SU-DHL-6 (cell line): ENCODE results near the gene NANOGP8.

Experiments
- H2AFZ ChIP-seq: fragments of 200-600 bp; sonication (generic); 2 replicates; pipeline ENCODE4 v1.6.1; 2014; ENCODE audit warnings: low read depth, mild to moderate bottlenecking, moderate library complexity, mixed read lengths, antibody characterized with exemption, low read length; ENCODE audit not compliant: severe bottlenecking
- H3F3A ChIP-seq: fragments of 200-600 bp; shearing (Covaris generic); 2 replicates; pipeline ENCODE4 v1.6.0; 2016; ENCODE audit warnings: antibody characterized with exemption, mild to moderate bottlenecking; ENCODE audit not compliant: insufficient read depth
- H3K27ac ChIP-seq: fragments of 200-600 bp; sonication (generic); 2 replicates; pipeline ENCODE4 v1.5.1; 2016; ENCODE audit warnings: low read depth, mild to moderate bottlenecking, low read length, moderate library complexity, mixed read lengths
- H3K27me3 ChIP-seq: fragments of 200-600 bp; sonication (generic), shearing (Covaris generic); 2 replicates; pipeline ENCODE4 v1.6.0; 2014; ENCODE audit warnings: mild to moderate bottlenecking, low read length
- H3K36me3 ChIP-seq: fragments of 200-600 bp; sonication (generic); 2 replicates; pipeline ENCODE4 v1.6.1; 2014; ENCODE audit warnings: mild to moderate bottlenecking, low read length, mixed read lengths
- H3K4me2 ChIP-seq: fragments of 300-600, 200-600 bp; shearing (Covaris generic), sonication (generic); 2 replicates; pipeline ENCODE4 v1.6.0; 2014; ENCODE audit warnings: low read length, low read depth, mild to moderate bottlenecking; ENCODE audit not compliant: poor library complexity, severe bottlenecking
- H3K4me3 ChIP-seq: fragments of 200-600 bp; sonication (generic); 2 replicates; pipeline ENCODE4 v1.5.1; 2014; ENCODE audit warnings: antibody characterized with exemption, low read length, mild to moderate bottlenecking, mixed read lengths; ENCODE audit not compliant: insufficient read depth, poor library complexity, severe bottlenecking
- H3K79me2 ChIP-seq: fragments of 200-600 bp; sonication (generic); 2 replicates; pipeline ENCODE4 v1.6.1; 2014; ENCODE audit warnings: mild to moderate bottlenecking, low read length, moderate library complexity; ENCODE audit not compliant: insufficient read depth
- H3K9ac ChIP-seq: fragments of 200-600 bp; sonication (generic); 2 replicates; pipeline ENCODE4 v1.7.0; 2014; ENCODE audit warnings: mild to moderate bottlenecking, low read length
- H3K9me2 ChIP-seq: fragments of 200-600 bp; sonication (generic); replicated peaks from 2 replicates; pipeline ENCODE4 v1.6.1; 2014; ENCODE audit warnings: low read length; ENCODE audit not compliant: insufficient read depth
- H3K9me3 ChIP-seq: fragments of 200-600 bp; sonication (generic); 2 replicates; pipeline ENCODE4 v1.6.1; 2014; ENCODE audit warnings: low read length, mixed read lengths; ENCODE audit not compliant: insufficient read depth
- H4K20me1 ChIP-seq: fragments of 200-600 bp; sonication (generic); 2 replicates; pipeline ENCODE4 v1.6.1; 2014; ENCODE audit warnings: low read depth, mild to moderate bottlenecking, antibody characterized with exemption, low read length, moderate library complexity, mixed read lengths
- EZH2phosphoT487 ChIP-seq: fragments of 200-600 bp; sonication (generic), shearing (Covaris generic); conservative IDR thresholded peaks from 2 replicates; pipeline ENCODE4 v1.6.1; 2018; ENCODE audit warnings: mild to moderate bottlenecking, antibody characterized with exemption, low read length, moderate library complexity, mixed read lengths
- TF ChIP-seq, protein P1 (sequence below): fragments of 200-600 bp; sonication (generic); IDR thresholded peaks from one replicate; pipeline ENCODE4 v1.5.1; 2017; ENCODE audit warnings: antibody characterized with exemption, mild to moderate bottlenecking, low read length, moderate library complexity; ENCODE audit not compliant: insufficient read depth, poor library complexity, severe bottlenecking

The NANOGP8 gene

DNA sequence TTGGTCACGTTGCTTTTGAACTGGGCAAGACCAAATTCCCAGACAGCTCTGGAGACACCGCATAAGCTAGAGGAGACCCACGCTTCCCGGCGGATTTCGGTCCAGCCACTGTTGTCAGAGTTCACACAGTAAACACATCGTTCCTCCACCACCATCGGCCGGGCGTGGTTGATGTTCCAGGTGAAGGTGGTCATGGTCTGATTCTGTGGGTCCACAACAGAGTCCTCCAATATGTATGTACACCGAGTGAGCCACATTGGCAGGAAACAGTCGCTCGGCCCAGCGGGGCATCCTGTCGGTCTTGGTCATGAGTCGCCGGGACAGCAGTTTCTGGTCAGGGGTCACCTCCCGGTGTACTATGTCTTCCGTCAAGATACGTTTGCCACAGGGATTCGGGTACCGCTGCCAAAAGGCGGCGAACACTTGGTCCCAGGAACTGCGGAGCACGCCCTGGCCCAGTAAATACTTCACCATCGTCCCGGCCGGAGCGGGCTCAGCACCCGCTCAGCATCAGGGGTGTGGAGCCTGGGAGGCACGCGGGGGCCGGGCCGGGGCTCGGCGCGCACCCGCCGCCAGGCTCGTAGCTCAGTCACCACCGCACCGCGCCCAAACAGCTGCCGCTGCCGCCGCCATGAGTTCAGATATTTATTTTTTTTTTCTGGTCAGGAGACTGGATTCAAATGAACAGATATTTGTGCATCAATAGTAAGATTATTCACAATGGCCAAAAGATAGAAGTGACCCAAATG, 36.7 kb upstream of the NANOGP8 start:
- Histone ChIP-seq H3K36me3 (no peaks in the 10 kb centered on the region), H3K4me2 (no peak overlapping the region), H3K9me3 (no peaks in the 10 kb centered on the region), H3K9ac (no peak overlapping the region), H3K9me2 (no peaks in the 10 kb centered on the region), H3F3A (no peaks in the 10 kb centered on the region), H4K20me1 (no peaks in the 10 kb centered on the region), H2AFZ (no peak overlapping the region), H3K27ac (no peak overlapping the region), H3K79me2 (no peaks in the 10 kb centered on the region), H3K4me3 (no peak overlapping the region), H3K27me3 (no peaks in the 10 kb centered on the region)
- TF ChIP-seq EZH2phosphoT487, result no peak
- TF ChIP-seq, protein P1, sequence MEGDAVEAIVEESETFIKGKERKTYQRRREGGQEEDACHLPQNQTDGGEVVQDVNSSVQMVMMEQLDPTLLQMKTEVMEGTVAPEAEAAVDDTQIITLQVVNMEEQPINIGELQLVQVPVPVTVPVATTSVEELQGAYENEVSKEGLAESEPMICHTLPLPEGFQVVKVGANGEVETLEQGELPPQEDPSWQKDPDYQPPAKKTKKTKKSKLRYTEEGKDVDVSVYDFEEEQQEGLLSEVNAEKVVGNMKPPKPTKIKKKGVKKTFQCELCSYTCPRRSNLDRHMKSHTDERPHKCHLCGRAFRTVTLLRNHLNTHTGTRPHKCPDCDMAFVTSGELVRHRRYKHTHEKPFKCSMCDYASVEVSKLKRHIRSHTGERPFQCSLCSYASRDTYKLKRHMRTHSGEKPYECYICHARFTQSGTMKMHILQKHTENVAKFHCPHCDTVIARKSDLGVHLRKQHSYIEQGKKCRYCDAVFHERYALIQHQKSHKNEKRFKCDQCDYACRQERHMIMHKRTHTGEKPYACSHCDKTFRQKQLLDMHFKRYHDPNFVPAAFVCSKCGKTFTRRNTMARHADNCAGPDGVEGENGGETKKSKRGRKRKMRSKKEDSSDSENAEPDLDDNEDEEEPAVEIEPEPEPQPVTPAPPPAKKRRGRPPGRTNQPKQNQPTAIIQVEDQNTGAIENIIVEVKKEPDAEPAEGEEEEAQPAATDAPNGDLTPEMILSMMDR, result no peak

DNA sequence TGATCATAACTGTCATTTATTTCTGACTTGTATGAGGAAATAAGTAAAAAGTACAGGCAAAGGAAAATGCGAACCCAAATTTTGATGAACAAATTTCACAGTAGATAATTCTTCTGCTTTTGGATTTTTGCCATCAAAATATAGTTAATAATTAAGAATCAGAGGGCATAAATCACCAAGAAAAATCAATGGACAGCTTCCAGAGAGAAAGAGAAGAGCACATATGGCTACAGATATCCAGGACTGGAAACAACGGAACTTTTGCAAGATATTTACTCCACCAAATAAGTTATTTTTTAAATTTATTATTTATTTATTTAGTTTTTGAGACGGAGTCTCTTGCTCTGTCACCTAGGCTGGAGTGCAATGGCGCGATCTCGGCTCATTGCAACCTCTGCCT, 35.1 kb upstream of the NANOGP8 start:
- Histone ChIP-seq H4K20me1 (no peaks in the 10 kb centered on the region), H3K4me3 (no peak overlapping the region), H3K27me3 (no peaks in the 10 kb centered on the region), H3K79me2 (no peaks in the 10 kb centered on the region), H3K4me2 (no peak overlapping the region), H3K9ac (no peak overlapping the region), H3K9me3 (no peaks in the 10 kb centered on the region), H2AFZ (no peak overlapping the region), H3K36me3 (no peaks in the 10 kb centered on the region), H3K27ac (no peak overlapping the region), H3F3A (no peaks in the 10 kb centered on the region), H3K9me2 (no peaks in the 10 kb centered on the region)
- TF ChIP-seq, protein P1, result no peak
- TF ChIP-seq EZH2phosphoT487, result no peak

DNA sequence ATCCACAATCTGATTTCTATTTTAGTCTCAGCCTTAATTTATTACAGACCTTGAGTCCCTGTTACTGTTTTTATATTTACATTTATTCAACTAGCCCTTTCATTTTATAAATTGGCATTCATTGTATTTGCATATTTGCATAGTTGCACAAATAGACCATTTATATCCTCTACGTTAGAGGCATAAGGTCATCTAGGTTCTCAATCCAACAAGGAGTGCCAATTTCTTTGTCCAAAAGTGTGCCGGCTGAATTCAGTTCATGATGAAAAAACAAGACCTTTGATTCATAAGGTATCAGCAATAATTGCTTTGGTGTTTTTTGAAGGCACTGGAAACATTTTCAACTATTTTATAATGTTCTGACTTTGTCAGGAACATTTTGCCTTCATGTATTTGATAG, 33.9 kb upstream of the NANOGP8 start:
- Histone ChIP-seq H3K9ac (no peak overlapping the region), H3K36me3 (no peaks in the 10 kb centered on the region), H2AFZ (no peak overlapping the region), H3K27me3 (no peaks in the 10 kb centered on the region), H3K4me3 (no peak overlapping the region), H3K79me2 (no peaks in the 10 kb centered on the region), H3K9me3 (no peaks in the 10 kb centered on the region), H3K4me2 (no peak overlapping the region), H4K20me1 (no peaks in the 10 kb centered on the region), H3F3A (no peaks in the 10 kb centered on the region), H3K9me2 (no peaks in the 10 kb centered on the region), H3K27ac (no peak overlapping the region)
- TF ChIP-seq EZH2phosphoT487, result no peak
- TF ChIP-seq, protein P1, result no peak
